GM11168 (cell line): ENCODE results near the gene LTA4H.

ENCODE experiments used
- in situ Hi-C: fragments of 300-500 bp; cut with MboI; formaldehyde crosslinking; loops from one replicate; pipeline ENCODE4 v1.12.0; 2022; ENCODE audit warnings: low sequenced_read_pairs; ENCODE audit not compliant: unreplicated experiment

Gene LTA4H

GRCh38 chr12:96040305-96041133, 5.1 kb upstream of the LTA4H start:
- in situ Hi-C loops, result loop anchor here (10.0 kb wide), 1 partner anchor 364 kb away; the partner anchor contains the start of gene CDK17

GRCh38 chr12:96039516-96039915, 4.1 kb upstream of the LTA4H start:
- in situ Hi-C loops, result no loop called here

- in situ Hi-C loops, result no loop called here
Measured at GRCh38 chr12:96036765-96037455, 1.5 kb upstream of the LTA4H start.

GRCh38 chr12:96034621-96035282, 635 bp downstream of the LTA4H start:
- in situ Hi-C loops, result no loop called here

GRCh38 chr12:96033549-96034389, 1.6 kb downstream of the LTA4H start:
- in situ Hi-C loops, result no loop called here

- in situ Hi-C loops, result no loop called here
Measured at GRCh38 chr12:96029826-96030225, 5.6 kb downstream of the LTA4H start.

GRCh38 chr12:96028538-96028937, 6.8 kb downstream of the LTA4H start:
- in situ Hi-C loops, result no loop called here

- in situ Hi-C loops, result no loop called here
Measured at GRCh38 chr12:96026331-96026730, 9.1 kb downstream of the LTA4H start.

- in situ Hi-C loops, result no loop called here
Measured at GRCh38 chr12:96025518-96025917, 9.9 kb downstream of the LTA4H start.

GRCh38 chr12:96020314-96021003, 14.9 kb downstream of the LTA4H start:
- in situ Hi-C loops, result no loop called here

- in situ Hi-C loops, result loop anchor here (10.0 kb wide), 1 partner anchor 101 kb away; no protein-coding TSS in a partner anchor
Measured at GRCh38 chr12:96015672-96016071, 19.7 kb downstream of the LTA4H start.

- in situ Hi-C loops, result loop anchor here (10.0 kb wide), 1 partner anchor 100 kb away; no protein-coding TSS in a partner anchor
Measured at GRCh38 chr12:96014943-96015599, 20.3 kb downstream of the LTA4H start.

- in situ Hi-C loops, result no loop called here
Measured at GRCh38 chr12:96007729-96008128, 27.7 kb downstream of the LTA4H start.

GRCh38 chr12:96006727-96007126, 28.7 kb downstream of the LTA4H start:
- in situ Hi-C loops, result no loop called here

- in situ Hi-C loops, result no loop called here
Measured at GRCh38 chr12:96000858-96001257, 34.5 kb downstream of the LTA4H start.

- in situ Hi-C loops, result no loop called here
Measured at GRCh38 chr12:95999484-95999883, 35.9 kb downstream of the LTA4H start.

- in situ Hi-C loops, result no loop called here
Measured at GRCh38 chr12:95998611-95999286, 36.6 kb downstream of the LTA4H start.

- in situ Hi-C loops, result no loop called here
Measured at GRCh38 chr12:95997911-95998510, 37.4 kb downstream of the LTA4H start.
